Activated naive CD4-positive, alpha-beta T cell treated with anti-CD3 and anti-CD28 coated beads, Interleukin-2, amount 10 ng/mL, durations not matched to agents 7 days and 5 days (primary cell): ENCODE data around the gene GCSAM.

Source experiments
- CTCF ChIA-PET: fragments of 350-600 bp; sonication (Branson Sonifier 250); formaldehyde crosslinking; loops from one replicate; lab custom pipeline; 2021; ENCODE audit warnings: antibody characterized with exemption; lab: Charles Lee
- DNase-seq: peaks from one replicate; pipeline ENCODE4 v3.0.0-alpha.2; 2020
- H3K27ac Mint-ChIP-seq: one replicate; pipeline ENCODE4 v1.8.0; 2021; ENCODE audit warnings: mild to moderate bottlenecking, moderate library complexity, mixed read lengths
- H3K27me3 Mint-ChIP-seq: one replicate; pipeline ENCODE4 v1.8.0; 2021; ENCODE audit warnings: mild to moderate bottlenecking, mixed read lengths
- H3K36me3 Mint-ChIP-seq: one replicate; pipeline ENCODE4 v1.8.0; 2021; ENCODE audit warnings: mixed read lengths
- H3K4me1 Mint-ChIP-seq: one replicate; pipeline ENCODE4 v1.8.0; 2021; ENCODE audit warnings: mixed read lengths
- H3K4me3 Mint-ChIP-seq: one replicate; pipeline ENCODE4 v1.8.0; 2021; ENCODE audit warnings: mild to moderate bottlenecking, moderate library complexity, mixed read lengths
- H3K9me3 Mint-ChIP-seq: one replicate; pipeline ENCODE4 v1.8.0; 2021; ENCODE audit warnings: mixed read lengths

GCSAM gene

GRCh38 chr3:112136046-112136445 is 3.0 kb upstream of the GCSAM start:
- H3K4me3 Mint-ChIP-seq, result no peak overlapping the region
- H3K9me3 Mint-ChIP-seq, result no peaks in the 10 kb centered on the region
- H3K36me3 Mint-ChIP-seq, result peaks cover 1% of the 10 kb centered on the region
- peaks cover 59% of the 10 kb centered on the region for H3K4me1 Mint-ChIP-seq
- H3K27me3 Mint-ChIP-seq, result no peaks in the 10 kb centered on the region
- DNase-seq, result no peak
- CTCF ChIA-PET, result interaction anchor here (0.6 to 4.5 kb wide), 10 partner anchors 8 to 873 kb away, joined by 3 to 35 read pairs (median 4); partner anchors contain the start of gene SLC9C1
- no peak overlapping the region for H3K27ac Mint-ChIP-seq

GRCh38 chr3:112134335-112135124 is 1.5 kb upstream of the GCSAM start:
- Mint-ChIP-seq H3K4me3 (no peak overlapping the region), H3K36me3 (peaks cover 12% of the 10 kb centered on the region), H3K4me1 (peaks cover 73% of the 10 kb centered on the region), H3K9me3 (no peaks in the 10 kb centered on the region), H3K27ac (peak overlapping the region; percentile 92), H3K27me3 (no peaks in the 10 kb centered on the region)
- peak; percentile 40 for DNase-seq
- CTCF ChIA-PET, result interaction anchor here (1.6 kb wide), 1 partner anchor 23 kb away, joined by 6 read pairs; no protein-coding TSS in a partner anchor

- CTCF ChIA-PET, result interaction anchor here (1.6 kb wide), 1 partner anchor 22 kb away, joined by 6 read pairs; no protein-coding TSS in a partner anchor
- Mint-ChIP-seq H3K4me1 (peaks cover 80% of the 10 kb centered on the region), H3K36me3 (peaks cover 15% of the 10 kb centered on the region), H3K27me3 (no peaks in the 10 kb centered on the region), H3K9me3 (no peaks in the 10 kb centered on the region), H3K27ac (peak overlapping the region; percentile 92), H3K4me3 (peak overlapping the region; percentile 87)
- DNase-seq, result no peak
These were observed 732 bp upstream of the GCSAM start for GRCh38 chr3:112133626-112134334.

GRCh38 chr3:112132554-112132953 is 494 bp downstream of the GCSAM start:
- no peak for DNase-seq
- Mint-ChIP-seq H3K9me3 (no peaks in the 10 kb centered on the region), H3K4me1 (peaks cover 92% of the 10 kb centered on the region), H3K4me3 (peak overlapping the region; percentile 87), H3K36me3 (peaks cover 21% of the 10 kb centered on the region), H3K27me3 (no peaks in the 10 kb centered on the region), H3K27ac (peak overlapping the region; percentile 92)
- CTCF ChIA-PET, result interaction anchor here (0.9 to 1.6 kb wide), 6 partner anchors 11 to 172 kb away, joined by 3 to 7 read pairs (median 4); partner anchors contain the start of gene SLC9C1

- H3K4me1 Mint-ChIP-seq, result peaks cover 93% of the 10 kb centered on the region
- CTCF ChIA-PET, result interaction anchor here (1.1 to 1.9 kb wide), 6 partner anchors 11 to 173 kb away, joined by 3 to 7 read pairs (median 4); partner anchors contain the start of gene SLC9C1
- no peaks in the 10 kb centered on the region for H3K27me3 Mint-ChIP-seq
- peak overlapping the region; percentile 9 for H3K27ac Mint-ChIP-seq
- no peaks in the 10 kb centered on the region for H3K9me3 Mint-ChIP-seq
- peaks cover 21% of the 10 kb centered on the region for H3K36me3 Mint-ChIP-seq
- no peak for DNase-seq
- peak overlapping the region; percentile 87 for H3K4me3 Mint-ChIP-seq
These were observed 960 bp downstream of the GCSAM start for GRCh38 chr3:112132088-112132487.

GRCh38 chr3:112131111-112131510 is 1.9 kb downstream of the GCSAM start:
- no peak for DNase-seq
- Mint-ChIP-seq H3K4me3 (peak overlapping the region; percentile 57), H3K36me3 (peaks cover 30% of the 10 kb centered on the region), H3K4me1 (peaks cover 94% of the 10 kb centered on the region), H3K27ac (peak overlapping the region; percentile 50), H3K27me3 (no peaks in the 10 kb centered on the region), H3K9me3 (no peaks in the 10 kb centered on the region)
- CTCF ChIA-PET, result interaction anchor here (1.9 kb wide), 1 partner anchor 19 kb away, joined by 7 read pairs; no protein-coding TSS in a partner anchor

- Mint-ChIP-seq H3K27me3 (no peaks in the 10 kb centered on the region), H3K36me3 (peaks cover 35% of the 10 kb centered on the region), H3K9me3 (no peaks in the 10 kb centered on the region), H3K4me3 (no peak overlapping the region), H3K27ac (peak overlapping the region; percentile 79), H3K4me1 (peaks cover 94% of the 10 kb centered on the region)
- DNase-seq, result no peak
- CTCF ChIA-PET, result interaction anchor here (1.9 kb wide), 1 partner anchor 19 kb away, joined by 7 read pairs; no protein-coding TSS in a partner anchor
These were observed 2.4 kb downstream of the GCSAM start for GRCh38 chr3:112130638-112130993.

- Mint-ChIP-seq H3K36me3 (peaks cover 40% of the 10 kb centered on the region), H3K4me1 (peaks cover 94% of the 10 kb centered on the region), H3K9me3 (no peaks in the 10 kb centered on the region), H3K27me3 (no peaks in the 10 kb centered on the region), H3K27ac (peak overlapping the region; percentile 79), H3K4me3 (no peak overlapping the region)
- CTCF ChIA-PET, result interaction anchor here (1.4 to 1.9 kb wide), 2 partner anchors 8 to 18 kb away, joined by 3 to 7 read pairs; no protein-coding TSS in a partner anchor
- no peak for DNase-seq
These were observed 3.0 kb downstream of the GCSAM start for GRCh38 chr3:112129925-112130637.

GRCh38 chr3:112128843-112129727 is 4.0 kb downstream of the GCSAM start:
- peak; percentile 76 for DNase-seq
- Mint-ChIP-seq H3K4me1 (peaks cover 88% of the 10 kb centered on the region), H3K4me3 (peak overlapping the region; percentile 1), H3K27me3 (no peaks in the 10 kb centered on the region), H3K27ac (peak overlapping the region; percentile 79), H3K36me3 (peaks cover 46% of the 10 kb centered on the region), H3K9me3 (no peaks in the 10 kb centered on the region)
- CTCF ChIA-PET, result interaction anchor here (1.4 to 2.8 kb wide), 3 partner anchors 8 to 18 kb away, joined by 3 to 14 read pairs (median 10); no protein-coding TSS in a partner anchor

GRCh38 chr3:112127522-112128494 is 5.2 kb downstream of the GCSAM start:
- peaks cover 59% of the 10 kb centered on the region for H3K36me3 Mint-ChIP-seq
- H3K27me3 Mint-ChIP-seq, result no peaks in the 10 kb centered on the region
- no peak for DNase-seq
- peak overlapping the region; percentile 86 for H3K27ac Mint-ChIP-seq
- H3K4me3 Mint-ChIP-seq, result peak overlapping the region; percentile 57
- H3K9me3 Mint-ChIP-seq, result no peaks in the 10 kb centered on the region
- CTCF ChIA-PET, result interaction anchor here (0.7 to 2.8 kb wide), 4 partner anchors 9 to 166 kb away, joined by 3 to 14 read pairs (median 6); partner anchors contain the start of gene SLC9C1
- peaks cover 77% of the 10 kb centered on the region for H3K4me1 Mint-ChIP-seq

- DNase-seq, result no peak
- Mint-ChIP-seq H3K9me3 (no peaks in the 10 kb centered on the region), H3K27me3 (no peaks in the 10 kb centered on the region), H3K4me3 (peak overlapping the region; percentile 57), H3K4me1 (peaks cover 77% of the 10 kb centered on the region), H3K27ac (peak overlapping the region; percentile 86), H3K36me3 (peaks cover 70% of the 10 kb centered on the region)
- CTCF ChIA-PET, result interaction anchor here (1.1 kb wide), 1 partner anchor 11 kb away, joined by 3 read pairs; no protein-coding TSS in a partner anchor
These were observed 6.5 kb downstream of the GCSAM start for GRCh38 chr3:112126511-112126911.
